Limb (tissue), 2 donors: ENCODE data around the gene ZNF81.
A peak's percentile ranks its signal among the peaks of the same experiment; 100 is the strongest.
"Not testable (repeated sequence)": the region's sequence is repeated elsewhere in the genome, so short reads cannot be mapped to it uniquely, and the experiment has no call there.

ENCODE experiments used
- DNase-seq, 2 donors: peaks; one replicate each; pipeline ENCODE4 v3.0.0-alpha.2; 2016; ENCODE audit errors: extremely low spot score in 2 of 2

ZNF81 gene

DNA sequence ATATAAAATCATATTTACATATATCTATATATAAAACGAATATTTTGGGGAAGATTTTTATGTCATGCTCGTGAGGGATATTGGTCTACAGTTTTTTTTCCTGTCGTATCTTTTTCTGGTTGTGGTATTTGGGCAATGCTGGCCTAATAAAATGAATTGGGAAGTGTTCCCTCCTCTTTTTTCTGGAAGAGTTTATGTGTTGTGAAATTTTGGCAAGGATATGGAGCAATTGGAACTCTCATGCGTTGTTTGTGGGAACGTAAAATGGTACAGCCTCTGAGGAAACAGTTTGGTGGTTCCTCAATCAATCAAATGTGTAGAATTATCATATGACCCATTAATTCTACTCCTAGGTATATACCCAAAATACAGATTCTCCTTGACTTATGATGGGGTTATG, 97.2 kb downstream of the ZNF81 start:
- DNase-seq: no peak

DNA sequence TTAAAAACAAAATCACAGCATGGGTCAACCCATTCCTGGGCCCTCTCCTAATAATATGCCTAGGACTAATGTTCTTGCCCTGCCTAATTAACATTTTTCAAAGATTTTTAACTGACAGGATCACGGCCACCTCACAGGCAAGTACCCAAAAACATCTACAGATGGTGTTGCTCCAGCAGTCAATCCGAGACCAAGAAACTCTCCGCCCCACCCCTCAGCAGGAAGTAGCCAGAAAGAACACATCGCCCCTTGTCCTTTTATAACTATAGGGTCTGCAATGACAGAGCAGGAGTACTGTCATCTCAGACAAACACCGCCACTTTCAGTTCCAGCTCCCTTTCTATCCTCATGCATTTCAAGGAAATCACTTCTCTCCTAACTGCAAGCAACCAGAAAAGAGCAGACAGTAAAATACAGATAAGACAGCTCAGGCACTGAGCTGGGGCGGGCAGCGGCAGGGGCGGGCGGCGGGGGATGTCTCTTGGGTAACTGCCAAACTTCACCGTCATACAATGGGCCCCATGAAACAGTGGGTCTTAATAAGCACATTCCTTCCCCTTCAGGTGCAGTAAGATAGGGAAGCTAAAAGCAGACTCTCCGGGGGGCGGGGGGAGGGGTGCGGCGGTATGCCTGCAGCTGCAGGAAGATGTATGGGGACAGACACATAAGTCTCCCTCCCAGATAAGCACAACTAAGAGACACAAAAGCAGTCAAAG, 99.7 kb downstream of the ZNF81 start:
- DNase-seq: peak in 1 of 2 donors; percentile 32

DNA sequence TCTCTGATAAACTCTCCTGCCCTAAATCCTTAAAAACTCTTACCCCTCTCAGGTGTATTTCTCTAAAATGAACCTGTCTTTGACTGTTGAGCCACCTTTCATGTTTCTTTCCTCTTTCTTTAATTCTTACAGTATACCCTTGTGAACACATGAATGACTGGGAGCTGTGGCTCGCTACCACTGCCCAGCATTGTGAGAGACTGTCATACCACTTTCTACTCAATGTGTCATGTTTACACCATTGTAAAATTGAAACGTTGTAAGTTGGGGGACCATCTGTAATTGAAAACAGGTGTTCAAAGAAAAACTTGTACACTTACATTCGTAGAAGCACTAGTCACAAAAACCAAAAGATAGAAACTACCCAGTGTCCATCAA, 100.2 kb downstream of the ZNF81 start:
- DNase-seq: no peak

DNA sequence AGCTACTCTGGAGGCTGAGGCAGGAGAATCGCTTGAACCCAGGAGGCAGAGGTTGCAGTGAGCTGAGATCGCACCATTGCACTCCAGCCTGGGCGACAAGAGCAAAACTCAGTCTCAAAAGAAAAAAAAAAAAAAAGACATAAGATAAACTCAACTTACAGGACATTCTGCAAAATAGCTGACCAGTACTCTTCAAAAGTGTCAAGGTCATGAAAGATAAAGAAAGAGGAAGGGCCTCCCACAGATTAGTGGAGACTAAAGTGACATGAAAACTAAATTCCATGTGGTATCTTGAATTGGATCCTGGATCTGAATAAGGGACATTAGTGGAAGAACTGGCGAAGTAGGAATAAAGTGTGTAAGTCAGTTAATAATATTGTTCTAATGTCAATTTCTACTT, 103.7 kb downstream of the ZNF81 start:
- no peak for DNase-seq

DNA sequence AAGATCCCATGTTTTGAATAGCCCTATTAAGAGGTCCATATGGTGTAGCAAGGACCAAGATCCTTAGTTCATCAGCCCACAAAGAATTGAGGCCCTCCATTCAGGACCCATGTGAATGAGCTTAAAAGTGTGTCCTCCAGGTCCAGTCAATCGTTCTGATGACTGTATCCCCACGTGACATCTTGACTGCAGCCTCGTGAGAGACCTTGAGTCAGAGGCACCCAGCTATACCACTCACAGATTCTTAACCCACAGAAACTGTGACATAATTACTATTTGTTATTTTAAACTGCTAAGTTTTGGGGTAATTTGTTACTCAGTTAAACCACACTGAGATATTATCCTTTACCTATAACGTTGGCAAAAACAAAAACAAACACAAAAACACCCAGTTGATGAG, 104.7 kb downstream of the ZNF81 start:
- DNase-seq: no peak

DNA sequence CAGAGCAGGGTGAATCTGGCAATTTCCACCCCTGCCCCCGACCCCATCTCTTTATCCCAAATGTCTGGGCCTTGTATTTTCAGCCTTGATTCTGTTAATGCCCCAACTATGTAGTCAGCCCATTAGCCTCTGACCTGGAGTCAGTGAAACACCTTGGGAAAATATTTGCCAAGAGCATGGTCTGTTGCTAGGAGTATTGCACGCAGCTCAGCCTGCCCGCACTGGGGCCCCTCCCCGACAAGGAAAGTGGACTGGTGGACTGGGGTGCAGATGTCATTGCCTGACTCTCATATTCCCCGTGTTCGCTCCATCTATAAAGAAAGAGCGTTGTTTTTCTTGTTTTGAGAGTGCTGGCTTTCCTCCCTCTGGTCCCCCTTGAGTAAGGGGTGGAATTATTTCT, 118.6 kb downstream of the ZNF81 start:
- DNase-seq: not testable (repeated sequence)

DNA sequence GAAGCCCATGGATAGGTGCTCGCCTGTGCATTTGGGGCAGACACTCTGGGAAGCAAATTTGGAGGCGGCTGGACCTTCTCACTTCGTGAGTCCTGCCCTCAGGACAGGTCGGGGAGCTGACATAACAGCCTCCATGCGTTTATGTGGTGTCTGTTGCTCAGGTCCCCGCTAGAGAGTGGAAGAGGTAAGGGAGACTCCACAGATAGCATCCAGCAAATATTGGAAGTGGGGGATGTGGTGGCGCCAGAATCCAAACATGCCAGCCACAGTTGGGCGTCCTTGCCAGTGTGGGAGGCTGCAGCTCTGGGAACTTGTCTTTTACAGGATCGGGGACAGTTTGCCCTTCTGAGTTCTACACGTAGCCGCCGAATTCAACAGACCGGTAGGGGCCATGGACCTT, 119.3 kb downstream of the ZNF81 start:
- no peak for DNase-seq

DNA sequence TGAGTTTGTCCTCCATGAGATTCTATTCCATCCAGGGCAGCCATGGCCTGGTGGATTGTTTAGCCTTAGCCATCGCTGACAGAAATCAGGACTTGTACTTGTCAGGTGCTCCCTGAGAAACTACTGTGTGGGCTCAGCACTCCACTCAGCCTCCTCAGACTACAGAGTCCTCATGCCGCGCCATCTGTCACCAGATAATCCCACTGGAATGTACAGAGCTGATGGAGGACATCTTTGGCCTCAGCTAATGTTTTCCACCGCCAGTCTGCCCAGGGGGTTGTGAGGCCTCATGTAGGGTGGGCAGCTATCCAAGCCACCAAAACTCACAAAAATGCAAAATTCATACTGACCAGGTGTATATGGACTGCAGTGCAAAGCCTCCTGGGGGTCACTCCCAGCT, 121.5 kb downstream of the ZNF81 start:
- DNase-seq: peak in 1 of 2 donors; percentile 25

DNA sequence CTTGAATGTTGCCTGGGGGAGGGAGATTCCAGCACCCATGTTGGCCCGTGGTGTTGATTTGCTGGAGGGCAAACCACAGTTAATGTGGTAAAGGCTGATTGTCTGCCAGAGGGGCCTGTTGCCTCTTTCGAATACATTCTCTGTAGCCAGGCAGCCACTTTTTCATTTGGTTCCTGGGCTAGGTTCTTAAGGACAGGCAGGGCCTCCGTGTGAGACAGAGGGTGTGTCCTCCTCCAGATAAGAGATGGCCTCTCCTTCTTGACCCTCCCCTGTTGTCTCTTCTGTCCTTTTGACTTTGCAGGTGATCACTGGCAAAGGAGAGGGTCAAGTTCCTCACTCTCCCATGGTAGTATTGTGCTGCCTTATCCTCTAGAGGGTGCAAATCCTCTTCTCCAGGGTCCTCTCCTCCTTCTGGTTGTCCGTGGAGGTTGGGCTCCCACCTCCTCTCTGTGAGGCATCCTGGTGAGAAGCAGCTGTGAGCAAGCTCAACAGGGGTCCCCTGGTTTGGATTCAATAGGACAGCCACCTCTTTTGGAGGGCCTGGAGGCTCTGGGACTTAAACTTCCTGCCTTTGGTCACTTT, 122.2 kb downstream of the ZNF81 start:
- DNase-seq: no peak

DNA sequence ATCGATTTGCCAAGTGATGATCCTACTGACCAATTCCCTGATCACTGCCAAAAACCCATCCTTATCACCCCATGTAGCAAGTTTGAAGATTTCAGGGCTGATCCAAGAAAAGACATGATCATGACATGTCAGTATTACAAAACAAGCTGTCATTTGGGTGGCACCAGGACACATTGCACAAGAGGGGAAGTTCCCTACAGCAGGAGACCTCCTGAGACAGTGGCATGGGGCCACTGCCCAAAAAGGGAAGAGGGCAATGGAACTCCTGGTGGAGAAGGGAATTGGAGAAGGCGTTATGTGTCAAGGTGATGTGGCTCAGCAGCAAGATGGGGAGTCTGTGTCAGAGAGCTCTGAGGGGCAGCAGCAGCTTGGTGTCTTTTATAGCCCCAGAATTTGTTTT, 123.7 kb downstream of the ZNF81 start:
- DNase-seq: no peak

DNA sequence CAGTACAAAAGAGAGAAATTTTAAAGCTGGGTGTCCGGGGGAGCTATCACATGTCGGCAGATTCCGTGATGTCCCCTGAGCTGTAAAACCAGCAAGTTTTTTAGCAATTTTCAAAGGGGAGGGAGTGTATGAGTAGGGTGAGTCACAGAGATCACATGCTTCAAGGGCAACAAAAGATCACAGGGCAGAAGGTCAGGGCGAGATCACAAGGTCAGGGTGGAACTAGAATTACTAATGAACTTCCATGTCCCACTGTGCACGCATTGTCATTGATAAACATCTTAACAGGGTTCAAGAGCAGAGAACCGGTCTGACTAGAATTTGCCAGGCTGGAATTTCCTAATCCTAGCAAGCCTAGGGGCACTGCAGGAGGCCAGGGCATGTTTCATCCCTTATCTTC, 125.1 kb downstream of the ZNF81 start:
- not testable (repeated sequence) for DNase-seq

DNA sequence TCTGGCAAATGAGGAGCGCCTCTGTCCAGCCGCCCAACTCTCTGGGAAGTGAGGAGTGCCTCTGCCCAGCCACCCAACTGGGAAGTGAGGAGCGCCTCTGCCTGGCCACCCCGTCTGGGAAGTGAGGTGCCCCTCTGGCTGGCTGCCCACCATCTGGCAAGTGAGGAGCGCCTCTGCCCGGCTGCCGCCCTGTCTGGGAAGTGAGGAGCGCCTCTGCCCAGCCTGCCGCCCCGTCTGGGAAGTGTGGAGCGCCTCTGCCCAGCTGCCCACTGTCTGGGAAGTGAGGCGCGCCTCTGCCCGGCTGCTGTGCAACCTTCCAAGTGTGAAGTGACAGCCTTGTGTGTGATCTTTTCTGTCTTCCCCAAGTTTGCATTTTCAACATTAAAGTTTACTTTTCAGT, 128.8 kb downstream of the ZNF81 start:
- not testable (repeated sequence) for DNase-seq
